HPDE6-E6E7 (cell line): ENCODE measurements around the gene CEP120.
A peak's percentile ranks its signal among the peaks of the same experiment; 100 is the strongest.
"Not testable (repeated sequence)": the region's sequence is repeated elsewhere in the genome, so short reads cannot be mapped to it uniquely, and the experiment has no call there.

Experiments used
- DNase-seq: peaks from one replicate; pipeline ENCODE4 v3.0.0; 2011; ENCODE audit warnings: missing footprints; ENCODE audit errors: extremely low spot score

CEP120 gene

DNA sequence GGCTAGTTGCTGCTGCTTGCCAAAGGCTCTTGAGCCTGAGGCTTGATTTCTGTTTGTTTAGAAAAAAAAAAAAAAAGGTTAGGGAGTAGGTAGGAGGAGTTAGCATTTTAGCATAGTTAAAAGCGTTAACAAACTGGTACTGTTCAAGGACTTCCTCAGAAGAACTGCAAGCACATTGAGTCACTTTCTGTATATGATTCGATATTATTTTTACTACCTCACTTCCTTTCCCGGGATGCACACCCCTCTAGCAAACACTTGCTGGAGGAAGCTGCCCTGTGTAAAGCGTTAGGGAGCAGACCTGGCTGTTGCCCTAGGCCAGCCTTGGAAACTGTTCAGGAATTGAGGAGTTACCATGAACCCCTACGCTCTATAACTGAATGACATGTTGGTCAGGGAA lies 15.7 kb upstream of the CEP120 start:
- DNase-seq, result no peak

DNA sequence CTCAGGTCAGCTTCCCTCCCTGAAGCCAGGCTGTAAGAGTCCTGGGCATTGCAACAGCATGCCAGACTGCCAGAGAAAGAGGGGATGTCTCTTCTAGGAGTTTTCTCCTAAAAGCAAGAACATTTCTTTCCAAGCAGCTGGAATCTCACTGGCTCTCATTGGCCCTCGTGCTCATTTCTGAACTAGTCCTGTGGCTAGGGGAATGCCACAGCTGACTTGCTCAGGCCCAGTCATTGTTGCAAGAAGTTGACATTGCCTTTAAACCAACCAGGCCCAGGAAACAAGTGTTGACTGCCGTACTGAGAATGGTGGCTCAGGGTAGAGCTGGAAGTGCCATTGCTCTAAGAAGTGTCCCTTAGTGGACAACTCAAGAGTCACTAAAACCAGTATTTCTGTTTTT lies 15.0 kb upstream of the CEP120 start:
- DNase-seq, result no peak

DNA sequence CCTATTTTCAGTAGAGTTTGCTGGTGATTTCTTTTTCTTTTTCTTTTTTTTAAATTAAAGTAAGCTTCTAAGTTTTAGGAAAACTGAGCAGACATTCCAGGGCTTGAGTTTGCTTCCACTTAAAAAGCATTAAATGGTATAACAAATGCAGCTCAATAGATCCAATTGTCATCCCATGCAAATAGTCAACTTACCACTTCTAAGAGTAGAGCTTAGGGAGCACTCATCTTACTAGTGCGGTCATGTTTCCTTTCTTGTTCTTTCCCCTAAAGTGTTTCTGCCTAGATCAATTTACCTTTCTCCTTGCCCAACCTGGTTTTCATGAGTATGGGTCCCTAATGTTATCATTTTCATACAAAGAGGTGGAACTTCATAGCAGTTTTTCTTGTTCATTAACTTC lies 13.0 kb upstream of the CEP120 start:
- DNase-seq, result no peak

DNA sequence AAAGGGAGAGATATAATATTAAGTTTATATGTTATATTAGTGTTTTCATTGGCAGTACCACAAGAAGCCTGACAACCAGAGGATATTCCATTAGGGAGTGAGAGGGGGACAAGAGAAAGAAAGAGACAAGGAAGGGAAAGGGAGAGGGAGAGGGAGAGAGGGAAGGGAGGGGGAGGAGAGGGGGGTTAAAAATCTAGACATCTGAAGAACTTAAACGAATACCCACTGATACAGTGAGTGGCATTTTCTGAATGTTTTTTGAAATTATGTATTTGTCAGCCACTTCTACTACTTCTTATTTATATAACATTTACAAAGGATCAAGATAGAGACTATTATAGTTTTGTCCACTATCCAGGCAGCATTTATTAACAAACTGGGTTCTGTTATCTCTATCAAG lies 11.6 kb upstream of the CEP120 start:
- DNase-seq, result no peak

DNA sequence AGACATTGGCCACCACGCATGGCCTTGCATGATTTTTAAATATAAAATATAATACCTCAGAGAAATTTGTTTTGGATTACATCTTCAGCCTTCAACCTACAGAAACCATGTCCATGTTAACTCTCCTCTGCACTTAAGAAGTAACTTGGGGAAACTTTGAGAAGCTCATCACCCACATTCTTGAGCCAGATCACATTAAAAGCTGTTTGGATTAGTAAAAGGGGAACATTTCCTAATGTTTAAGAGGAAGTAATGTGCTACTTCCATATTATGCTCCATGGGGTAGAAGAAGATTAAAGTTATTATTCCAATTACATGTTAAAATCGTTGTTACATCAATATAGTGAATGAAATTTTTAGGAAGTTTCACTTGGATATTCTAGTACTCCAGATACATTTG lies 10.4 kb upstream of the CEP120 start:
- DNase-seq, result no peak

DNA sequence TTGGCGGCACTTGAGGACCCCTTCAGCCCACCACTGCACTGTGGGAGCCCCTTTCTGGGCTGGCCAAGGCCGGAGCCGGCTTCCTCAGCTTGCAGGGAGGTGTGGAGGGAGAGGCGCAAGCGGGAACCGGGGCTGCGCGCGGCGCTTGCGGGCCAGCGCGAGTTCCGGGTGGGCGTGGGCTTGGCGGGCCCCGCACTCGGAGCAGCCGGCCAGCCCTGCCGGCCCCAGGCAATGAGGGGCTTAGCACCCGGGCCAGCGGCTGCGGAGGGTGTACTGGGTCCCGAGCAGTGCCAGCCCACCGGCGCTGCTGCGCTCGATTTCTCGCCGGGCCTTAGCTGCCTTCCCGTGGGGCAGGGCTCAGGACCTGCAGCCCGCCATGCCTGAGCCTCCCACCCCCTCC lies 7.2 kb upstream of the CEP120 start:
- DNase-seq, result not testable (repeated sequence)

DNA sequence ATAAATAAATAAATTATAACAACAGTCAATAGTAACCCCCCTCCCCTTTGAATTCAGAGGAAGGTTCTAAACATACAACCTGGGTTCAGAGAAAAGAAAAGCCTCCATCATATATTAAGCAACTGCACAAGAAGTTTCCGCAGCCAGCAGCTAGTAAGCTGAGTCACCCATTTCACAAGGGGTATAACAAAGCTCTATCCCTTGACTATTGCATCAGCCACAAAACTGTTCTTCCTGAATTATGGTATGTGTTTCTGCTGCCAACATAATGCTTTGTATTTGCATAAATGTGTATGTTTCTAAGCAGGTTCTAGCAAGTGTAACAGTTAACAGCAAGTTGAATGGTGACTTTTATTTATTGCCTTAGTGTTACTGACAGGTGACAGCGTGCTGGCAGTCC lies 6.8 kb upstream of the CEP120 start:
- DNase-seq, result peak; percentile 82

DNA sequence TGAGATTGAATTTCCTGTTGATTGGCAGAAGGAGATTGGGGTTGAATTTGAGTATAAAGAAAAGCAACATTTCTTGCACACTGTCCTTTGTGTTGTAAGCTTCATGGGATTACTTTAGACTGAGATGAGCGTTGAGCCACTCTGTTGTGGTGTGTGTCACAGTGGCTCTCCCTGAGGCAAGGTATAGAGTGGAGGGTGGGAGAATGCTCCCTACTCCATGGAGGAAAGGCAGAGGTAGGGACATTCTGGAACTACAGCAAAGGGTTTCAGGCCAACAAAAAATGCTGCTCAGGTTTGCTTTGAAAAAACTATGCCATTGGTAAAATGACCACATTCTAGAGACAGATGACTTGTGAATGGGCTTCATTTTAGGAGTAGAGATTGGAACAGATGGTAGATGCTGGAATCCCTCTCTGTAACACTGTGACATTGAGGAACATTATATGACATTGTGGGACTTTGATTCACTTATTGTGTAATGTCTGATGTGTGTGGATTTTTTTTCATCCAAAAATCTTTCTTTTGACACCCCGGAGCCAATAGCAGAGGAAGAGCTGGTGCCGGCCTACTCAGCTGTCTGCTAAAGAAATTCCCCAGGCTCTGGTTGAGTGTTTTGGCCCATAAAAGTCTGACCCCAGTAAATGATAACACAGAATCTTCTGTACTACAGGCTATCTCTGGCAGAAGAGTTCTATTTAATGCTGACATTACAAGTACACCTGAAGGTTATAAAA lies 6.2 kb upstream of the CEP120 start:
- no peak for DNase-seq

DNA sequence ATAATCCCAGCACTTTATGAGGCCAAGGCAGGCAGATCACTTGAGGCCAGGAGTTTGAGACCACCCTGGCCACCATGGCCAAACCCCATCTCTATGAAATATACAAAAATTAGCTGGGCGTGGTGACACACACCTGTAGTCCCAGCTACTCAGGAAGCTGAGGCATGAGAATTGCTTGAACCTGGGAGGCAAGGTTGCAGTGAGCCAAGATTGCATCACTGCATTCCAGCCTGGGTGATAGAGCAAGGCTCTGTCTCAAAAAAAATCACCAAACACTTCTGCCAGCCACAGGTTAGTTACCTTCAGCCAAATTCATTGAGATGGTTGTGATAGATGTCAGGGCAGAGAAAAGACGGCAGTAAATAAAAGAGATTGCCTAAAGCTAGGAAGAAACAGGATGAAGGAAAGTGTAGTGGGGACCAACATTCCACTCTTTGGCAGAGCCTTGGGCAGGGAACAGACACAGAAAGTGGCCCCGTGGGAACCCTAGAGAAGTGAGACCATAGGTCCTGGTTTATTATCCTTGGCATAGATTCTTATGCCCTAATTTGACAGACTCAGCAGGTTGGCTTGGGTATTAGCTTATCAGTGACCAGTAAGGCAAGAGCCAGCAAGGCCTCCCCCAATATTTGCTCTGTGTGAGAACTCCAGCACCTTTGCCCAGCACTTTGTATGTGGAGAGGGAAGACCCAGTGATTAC lies 5.5 kb upstream of the CEP120 start:
- DNase-seq, result no peak

DNA sequence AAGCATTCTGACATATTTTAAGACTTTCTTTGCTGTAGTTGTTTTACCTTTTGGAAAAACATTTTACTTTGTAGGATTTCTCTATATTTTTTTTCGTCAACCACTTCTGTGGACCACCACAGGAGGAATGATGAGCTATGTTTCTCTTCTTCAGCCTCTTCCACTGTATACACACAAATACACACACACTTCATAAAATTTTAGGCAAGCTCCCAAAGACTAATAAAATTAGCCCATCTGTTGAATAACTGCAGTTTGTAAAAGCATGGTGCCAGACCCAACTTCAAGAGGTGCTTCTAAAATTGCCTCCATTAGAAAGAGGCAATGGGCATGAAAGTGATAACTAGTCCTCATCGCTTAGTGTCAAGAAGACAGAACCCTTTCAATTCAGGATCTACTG lies 4.1 kb upstream of the CEP120 start:
- no peak for DNase-seq

DNA sequence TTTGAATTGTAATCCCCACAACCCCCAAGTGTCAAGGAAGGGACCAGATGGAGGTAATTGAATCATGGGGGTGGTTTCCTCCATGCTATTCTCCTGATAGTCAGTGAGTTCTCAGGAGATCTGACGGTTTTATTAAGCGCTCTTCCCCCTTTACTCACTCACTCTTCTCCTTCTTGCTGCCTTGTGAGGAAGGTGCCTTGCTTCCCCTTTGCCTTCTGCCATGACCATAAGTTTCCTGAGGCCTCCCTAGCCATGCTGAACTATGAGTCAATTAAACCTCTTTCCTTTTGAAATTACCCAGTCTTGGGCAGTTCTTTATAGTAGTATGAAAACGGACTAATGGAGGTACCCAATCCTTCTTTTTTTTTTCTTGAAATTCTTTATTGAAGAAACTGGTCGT lies 2.2 kb upstream of the CEP120 start:
- DNase-seq, result no peak

DNA sequence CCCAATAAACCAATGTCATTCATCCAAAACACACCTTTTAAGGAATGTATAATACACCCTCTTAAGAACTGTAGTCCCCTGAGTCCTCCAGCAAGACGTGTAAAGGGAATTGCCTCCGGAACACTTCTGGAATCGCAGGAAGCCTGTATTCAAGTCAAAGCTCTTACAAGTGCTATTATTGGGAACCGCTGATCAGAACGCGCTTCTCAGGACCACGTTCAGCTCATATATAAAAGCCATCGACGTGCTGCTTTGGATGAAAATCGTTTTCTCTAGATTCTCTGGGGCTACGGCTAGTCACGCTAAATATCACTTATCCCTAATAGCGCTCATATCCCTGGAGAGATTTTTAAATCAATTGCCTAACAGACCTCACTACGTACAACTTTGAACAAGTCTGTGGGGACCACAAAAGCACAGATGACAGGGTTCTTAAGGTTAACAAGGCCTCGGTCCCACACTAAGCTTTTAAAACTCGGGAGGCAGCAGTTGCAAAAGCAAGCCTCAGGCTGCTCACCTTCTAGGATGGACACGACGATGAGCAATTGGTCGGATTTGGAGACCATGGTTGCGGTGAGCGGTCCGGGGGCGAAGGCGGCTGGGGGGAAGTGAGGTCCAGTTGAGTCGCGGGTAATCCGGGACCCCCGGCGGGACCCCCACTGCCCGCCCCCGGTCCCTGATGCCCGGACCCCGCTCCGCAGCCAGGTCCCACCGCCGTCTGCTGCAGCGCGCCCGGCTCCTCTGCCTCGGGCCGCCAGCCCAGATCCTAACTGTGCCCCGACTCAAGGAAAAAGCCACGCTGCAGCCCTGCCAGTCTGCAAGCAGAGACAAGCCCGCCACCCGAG lies 548 bp downstream of the CEP120 start:
- peak; percentile 9 for DNase-seq

DNA sequence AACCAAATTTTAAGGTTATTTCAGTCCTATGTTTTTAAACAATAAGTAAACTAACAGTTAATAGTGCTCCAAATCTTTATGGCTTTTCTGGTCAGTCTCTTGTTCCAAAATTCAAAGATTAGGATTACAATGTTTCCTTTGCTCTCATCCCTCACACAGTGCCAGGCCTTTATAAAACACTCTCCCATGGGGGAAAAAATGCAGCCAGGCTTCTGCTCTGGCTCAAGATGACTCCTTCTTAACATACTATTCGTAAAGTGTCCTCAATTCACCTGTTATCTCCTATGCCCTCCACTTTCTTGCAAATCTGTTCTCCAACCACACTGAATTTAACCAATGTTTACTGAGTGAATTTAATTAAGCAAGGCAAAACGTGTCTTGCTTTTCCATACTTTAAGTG lies 1.4 kb downstream of the CEP120 start:
- no peak for DNase-seq

DNA sequence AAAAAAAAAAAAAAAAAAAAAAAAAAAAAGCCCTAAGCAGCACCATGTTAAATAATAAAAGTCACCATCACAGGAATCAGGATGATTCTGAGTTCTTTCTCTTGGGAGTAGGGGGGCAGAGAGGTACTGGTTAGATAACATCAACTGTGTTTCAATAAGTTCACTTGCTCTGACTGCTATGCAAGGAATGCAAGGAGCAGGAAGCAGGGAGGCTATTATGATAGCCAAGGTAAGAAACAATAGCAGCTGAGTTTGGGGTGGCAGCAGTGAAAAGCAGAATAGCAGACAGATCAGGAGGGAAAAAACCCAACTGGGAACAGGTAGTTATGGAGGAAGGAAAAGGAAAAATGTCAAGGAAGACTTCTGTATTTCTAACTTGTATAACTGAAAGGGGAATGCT lies 8.2 kb downstream of the CEP120 start:
- DNase-seq, result no peak

DNA sequence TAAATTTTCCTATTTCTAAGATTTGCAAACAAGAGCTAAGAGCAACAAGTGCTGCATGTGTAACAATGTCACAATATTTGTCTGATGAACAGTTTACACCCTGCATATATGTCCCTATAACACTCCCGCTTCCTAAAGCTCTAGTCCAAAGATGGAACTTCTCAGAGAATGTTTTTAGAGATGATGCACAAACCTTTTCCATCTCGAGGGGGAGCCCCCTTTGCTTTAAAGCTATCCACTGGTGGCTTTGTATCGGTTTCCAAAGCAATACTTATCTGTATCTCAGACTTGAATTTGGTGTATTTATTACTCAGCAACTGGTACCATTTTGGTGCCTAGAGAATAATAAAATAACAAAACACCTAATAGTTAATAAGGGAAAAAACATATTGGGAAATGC lies 11.0 kb downstream of the CEP120 start:
- no peak for DNase-seq

DNA sequence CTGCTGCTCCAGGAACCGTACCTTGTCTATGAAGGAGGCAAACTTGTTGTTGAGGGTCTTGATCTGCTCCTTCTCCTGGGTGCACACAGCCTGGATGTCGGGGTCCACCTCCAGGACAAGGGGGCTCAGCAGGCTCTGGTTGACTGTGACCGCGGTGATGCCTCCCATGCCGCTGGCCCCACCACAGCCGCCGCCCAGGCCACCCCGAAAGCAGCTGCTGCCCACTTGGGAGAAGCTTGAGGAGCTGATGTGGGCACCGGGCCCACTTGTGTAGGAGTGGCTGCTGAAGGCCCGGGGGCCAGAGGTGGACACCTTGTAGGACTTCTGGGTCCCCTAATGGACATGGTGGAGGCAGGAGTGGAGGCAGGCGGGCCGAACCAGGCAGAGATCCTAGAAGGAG lies 21.2 kb downstream of the CEP120 start:
- DNase-seq, result not testable (repeated sequence)

DNA sequence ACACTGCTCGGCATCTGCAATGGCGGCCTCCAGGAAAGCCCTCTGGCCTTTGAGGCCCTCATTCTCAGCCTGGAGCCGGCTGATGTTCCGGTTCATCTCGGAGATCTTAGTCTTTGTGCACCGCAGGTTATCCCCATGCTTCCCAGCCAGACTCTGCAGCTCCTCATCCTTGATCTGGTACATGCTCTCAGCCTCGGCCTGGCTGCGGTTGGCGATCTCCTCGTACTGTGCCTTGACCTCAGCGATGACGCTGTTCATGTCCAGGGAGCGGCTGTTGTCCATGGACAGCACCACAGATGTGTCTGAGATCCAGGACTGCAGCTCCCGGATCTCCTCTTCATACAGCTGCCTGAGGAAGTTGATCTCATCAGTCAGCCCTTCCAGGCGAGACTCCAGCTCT lies 21.9 kb downstream of the CEP120 start:
- DNase-seq, result no peak

DNA sequence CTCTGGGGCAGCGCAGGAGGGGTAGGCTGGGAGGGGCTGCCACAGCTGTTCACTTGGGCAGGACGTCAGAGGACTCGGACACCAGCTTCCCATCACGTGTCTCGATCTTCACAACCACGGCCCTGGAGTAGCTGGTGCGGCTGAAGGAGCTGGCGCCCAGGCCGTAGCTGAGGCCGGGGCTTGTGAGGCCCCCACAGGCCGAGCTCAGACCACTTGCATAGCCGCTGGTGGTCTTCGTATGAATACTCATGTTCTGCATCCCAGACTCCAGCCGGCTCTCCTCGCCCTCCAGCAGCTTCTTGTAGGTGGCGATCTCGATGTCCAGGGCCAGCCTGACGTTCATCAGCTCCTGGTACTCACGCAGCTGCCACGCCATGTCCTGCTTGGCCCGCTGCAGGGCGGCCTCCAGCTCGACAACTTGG lies 22.3 kb downstream of the CEP120 start:
- not testable (repeated sequence) for DNase-seq

DNA sequence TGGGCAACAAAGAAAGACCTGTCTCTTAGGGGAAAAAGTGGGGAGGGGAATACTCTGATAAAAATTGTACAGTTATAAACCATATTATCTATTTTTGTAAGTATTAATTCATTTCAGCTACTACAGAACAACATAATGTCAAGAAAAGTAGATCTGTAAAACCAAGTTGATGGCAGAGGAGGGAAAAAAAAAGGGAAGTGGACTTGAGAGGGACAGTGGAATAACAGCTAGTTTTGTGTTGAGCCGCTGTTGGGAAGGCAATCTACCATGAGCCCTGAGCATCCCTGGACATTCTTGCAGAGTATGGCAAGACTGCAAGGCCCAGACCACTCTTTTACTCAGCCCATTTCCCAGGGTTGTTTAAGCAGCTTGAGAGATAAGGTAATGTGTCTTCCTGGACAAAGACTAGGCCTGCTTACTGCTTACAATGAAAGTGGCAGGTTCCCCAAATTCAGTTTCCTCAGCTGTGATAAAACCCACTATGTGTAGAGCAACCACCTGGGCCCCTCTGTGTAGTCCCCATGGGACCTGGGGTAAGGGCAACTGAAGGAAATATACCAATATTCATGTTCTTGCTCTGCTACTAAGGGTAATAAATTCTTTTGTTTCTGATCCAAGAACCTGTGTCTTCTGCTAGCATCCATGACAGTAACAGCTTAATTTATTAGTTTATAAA lies 25.0 kb downstream of the CEP120 start:
- no peak for DNase-seq

DNA sequence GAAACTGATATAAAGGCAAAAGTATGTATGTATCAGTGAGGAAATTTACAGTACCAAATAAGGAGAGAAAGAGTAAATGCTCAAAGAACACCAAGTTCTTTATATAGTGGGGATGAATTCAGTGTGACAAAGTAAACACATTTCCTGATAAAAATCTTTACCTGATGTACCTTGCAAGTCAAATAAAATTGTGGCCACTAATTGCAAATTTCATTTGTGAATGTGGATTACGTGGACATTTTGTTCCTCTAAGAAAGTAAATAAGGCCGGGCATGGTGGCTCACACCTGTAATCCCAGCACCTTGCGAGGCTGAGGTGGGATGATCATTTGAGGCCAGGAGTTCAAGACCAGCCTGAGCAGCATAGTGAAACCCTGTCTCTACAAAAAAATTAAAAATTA lies 25.7 kb downstream of the CEP120 start:
- DNase-seq, result no peak

DNA sequence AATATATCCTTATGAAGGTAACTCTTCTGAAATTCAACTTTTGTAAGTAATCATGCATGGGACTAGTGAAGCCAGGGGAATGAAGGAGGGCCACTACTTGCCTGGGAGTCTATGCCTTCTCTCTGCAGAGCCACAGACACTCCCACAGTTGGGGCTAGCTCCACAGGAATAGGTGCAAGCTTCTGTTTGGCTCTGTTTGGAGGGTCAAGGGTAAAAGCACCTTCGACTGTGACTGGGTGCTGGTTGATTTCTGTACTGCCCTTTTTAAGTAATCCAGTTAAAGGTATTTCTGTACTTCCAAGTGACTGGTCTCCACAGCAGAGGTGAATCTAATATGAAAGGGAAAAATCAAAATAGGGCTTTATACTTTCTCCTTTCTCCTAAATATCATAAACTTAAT lies 32.2 kb downstream of the CEP120 start:
- DNase-seq, result no peak

DNA sequence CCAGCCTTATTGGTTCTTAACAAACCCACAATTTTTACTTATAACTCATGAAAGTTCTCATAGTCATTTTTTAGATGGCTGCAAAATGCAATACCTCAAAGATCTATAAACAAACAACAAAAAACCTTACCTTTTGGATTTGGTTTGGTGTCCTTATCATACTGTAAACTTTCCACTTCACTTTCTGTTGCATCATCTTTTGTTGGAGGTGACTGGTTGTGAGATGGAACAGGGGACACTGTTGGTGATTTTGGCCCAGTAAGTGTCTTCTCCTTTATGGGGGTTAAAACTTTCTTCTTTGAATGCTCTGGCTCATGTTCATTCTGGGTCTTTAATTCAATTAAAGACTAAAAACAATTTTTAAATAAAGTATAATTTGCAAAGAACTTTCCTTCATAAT lies 33.4 kb downstream of the CEP120 start:
- no peak for DNase-seq
